Effector CD8-positive, alpha-beta T cell (primary cell): ENCODE results near the gene ATG10.
"Not testable (repeated sequence)": the region's sequence is repeated elsewhere in the genome, so short reads cannot be mapped to it uniquely, and the experiment has no call there.

Source experiments
- DNase-seq: peaks from one replicate; lab custom pipeline; 2025; lab: John Stamatoyannopoulos, UW

ATG10 gene

DNA sequence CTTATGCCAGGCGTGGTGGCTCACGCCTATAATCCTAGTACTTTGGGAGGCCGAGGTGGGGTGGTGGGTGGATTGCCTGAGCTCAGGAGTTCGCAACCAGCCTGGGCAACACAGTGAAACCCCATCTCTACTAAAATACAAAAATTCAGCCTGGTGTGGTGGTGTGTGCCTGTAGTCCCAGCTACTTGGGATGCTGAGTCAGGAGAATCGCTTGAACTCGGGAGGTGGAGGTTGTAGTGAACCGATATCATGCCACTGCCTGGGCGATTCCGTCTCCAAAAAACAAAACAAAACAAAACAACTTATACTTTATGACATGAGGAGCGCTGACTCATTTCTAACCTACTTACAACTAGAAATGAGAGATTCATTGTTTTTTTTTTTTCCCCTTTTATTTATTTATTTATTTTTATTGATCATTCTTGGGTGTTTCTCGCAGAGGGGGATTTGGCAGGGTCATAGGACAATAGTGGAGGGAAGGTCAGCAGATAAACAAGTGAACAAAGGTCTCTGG, 10.4 kb downstream of the ATG10 start:
- not testable (repeated sequence) for DNase-seq

DNA sequence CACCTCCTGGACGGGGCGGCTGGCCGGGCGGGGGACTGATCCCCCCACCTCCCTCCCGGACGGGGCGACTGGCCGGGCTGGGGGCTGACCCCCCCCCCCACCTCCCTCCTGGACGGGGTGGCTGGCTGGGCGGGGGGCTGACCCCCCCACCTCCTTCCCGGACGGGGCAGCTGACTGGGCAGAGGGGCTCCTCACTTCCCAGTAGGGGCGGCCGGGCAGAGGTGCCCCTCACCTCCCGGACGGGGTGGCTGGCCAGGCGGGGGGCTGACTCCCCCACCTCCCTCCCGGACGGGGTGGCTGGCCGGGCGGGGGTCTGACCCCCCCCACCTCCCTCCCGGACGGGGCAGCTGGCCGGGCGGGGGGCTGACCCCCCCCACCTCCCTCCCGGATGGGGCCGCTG, 11.3 kb downstream of the ATG10 start:
- DNase-seq = not testable (repeated sequence)

DNA sequence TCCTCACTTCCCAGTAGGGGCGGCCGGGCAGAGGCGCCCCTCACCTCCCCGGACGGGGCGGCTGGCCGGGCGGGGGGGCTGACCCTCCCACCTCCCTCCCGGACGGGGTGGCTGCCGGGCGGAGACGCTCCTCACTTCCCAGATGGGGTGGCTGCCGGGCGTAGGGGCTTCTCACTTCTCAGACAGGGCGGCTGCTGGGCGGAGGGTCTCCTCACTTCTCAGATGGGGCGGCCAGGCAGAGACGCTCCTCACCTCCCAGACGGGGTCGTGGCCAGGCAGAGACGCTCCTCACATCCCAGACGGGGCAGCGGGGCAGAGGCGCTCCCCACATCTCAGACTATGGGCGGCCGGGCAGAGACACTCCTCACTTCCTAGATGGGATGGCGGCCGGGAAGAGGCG, 11.7 kb downstream of the ATG10 start:
- DNase-seq = not testable (repeated sequence)

DNA sequence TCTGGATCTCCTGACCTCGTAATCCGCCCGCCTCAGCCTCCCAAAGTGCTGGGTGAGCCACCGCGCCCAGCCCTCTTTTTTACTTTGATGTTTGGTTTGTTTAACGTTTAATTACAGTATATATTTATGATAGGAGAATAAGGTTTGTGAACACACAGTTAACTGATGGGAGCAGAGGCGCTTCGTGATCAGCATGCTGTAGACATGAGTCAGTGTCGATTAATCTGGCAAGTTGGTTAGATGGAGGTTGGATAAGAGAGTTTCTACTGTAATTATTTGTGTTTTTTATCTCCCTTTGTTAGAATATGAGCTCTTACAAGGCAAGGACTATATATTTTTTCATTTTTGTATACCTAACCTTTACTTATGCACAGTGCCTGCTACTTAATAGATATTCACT, 14.3 kb downstream of the ATG10 start:
- DNase-seq = no peak

DNA sequence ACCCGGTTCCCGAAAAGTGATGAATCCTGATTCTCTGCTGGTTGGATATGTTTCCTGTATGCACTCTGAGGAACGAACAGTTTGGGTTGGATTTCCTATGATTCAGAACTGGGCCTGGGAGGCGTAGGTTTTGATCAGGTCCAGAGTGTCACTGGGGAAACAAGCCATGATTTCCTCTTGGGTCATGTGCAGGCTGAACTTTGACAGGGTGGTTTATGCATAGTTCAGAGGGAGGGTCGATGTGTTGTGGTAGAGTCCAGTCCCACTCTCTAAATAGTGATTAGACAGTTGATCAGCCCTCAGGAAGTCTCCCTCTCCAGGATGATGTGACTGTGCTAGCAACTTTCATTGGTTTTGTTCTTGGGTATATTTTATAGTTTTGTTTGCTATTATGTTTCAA, 17.4 kb downstream of the ATG10 start:
- DNase-seq = no peak

DNA sequence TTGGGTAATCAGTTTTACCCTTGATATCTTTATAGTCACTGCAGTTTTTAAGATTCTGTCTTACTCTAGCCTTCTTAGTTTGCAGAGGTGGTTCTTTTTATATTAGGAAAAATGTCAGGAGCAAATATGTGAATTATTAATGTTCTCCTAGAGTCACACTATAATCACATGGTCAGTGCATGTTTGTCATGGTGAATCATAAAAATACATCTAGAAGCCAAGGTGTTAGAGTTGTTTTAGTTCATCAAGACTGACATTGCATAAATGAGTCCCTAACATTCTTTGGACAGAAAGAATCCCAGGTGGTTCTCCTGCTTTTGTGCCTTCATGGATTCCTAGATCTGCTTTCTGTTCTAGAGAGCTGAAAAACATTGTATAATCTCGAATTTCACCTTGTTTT, 22.9 kb downstream of the ATG10 start:
- no peak for DNase-seq

DNA sequence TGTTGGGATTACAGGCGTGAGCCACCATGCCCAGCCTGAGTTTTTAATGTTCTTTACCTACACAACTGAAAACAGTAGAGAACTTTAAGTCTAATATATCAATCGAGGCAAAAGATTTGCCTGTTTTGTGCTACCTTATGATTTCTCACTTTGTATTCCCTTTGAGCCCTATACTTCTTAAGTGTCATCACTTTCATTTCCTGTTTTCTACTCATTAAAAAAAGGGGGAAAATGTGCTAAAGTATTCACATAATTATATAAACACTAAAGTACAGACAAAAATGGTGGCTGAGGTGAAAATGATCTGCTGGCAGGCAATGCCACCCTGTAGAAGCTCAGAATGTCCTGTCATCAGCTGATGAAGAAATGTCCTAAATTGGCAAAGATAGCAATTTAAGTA, 23.6 kb downstream of the ATG10 start:
- DNase-seq = no peak

DNA sequence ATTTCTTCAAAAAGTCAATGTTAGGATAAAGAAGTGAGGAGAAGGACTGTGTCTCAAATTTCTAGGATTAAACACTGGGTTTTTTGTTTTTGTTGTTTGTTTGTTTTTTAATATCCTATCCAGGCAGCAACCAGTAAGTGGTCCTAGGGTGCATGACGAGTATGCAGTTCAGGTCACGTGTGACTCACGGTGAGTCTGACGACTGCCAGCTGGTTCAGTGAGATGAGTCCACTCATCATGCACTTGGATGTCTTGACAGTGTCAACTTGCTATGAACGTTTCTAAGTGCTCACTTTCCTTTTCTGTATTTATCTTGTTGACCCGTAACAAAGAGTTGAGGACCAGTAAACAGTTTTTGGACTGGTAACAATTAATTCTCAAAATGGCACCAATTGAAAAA, 32.7 kb downstream of the ATG10 start:
- no peak for DNase-seq

DNA sequence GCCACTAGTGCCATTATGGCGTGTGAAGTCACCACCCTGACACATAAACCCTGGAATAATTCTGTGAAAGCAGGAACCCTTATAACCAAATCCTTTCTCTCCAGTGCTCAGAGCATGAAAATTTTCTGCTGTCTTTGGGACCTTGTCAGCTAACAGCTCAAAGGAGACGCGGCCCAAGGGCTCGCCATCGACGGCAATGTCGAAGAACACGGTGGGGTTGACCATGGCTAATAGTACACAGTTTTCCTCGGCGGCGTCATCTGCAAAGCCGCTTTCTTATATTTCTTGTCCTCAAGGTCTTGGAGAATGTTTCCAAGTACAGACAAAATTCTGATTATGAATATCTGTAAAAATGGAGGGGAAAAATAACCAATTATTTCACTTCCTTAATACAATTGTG, 38.0 kb downstream of the ATG10 start:
- DNase-seq = not testable (repeated sequence)

DNA sequence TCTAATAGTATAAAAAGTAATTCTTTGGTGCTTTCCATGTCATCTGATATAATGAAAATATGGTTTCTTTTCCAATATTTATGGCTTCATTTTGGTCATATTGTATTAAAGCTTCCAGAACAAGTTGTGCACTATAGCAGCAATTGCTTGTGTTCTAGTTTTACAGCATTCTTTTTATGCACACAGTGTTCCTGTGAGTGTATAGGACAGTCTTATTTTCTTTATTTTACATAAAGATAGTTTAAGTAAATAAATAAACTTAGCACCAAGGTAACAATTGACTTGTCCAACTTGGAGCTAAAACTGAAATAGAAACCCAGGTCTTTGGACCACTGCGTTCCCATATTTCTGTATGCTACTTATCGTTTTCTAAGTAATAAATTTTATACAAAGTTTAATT, 38.9 kb downstream of the ATG10 start:
- DNase-seq = no peak

DNA sequence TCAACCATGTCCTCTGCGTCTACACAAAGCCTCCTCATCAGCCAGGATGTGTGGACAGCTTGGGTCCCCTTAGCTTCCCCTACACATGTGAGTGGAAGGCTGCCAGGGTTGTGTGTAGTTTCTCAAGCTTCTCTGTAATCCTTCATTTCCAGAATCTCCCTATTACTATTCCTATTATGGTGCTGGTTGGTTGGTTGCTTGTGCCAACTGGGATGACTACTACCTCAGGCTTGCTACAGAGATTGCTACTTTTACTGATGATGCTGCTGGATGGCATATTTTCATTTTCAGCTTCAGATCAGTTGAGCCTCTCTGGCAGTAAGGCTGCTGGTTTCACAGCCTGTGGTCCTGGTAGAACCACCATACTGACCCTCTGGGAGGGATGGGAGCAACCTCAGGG, 39.9 kb downstream of the ATG10 start:
- DNase-seq = no peak

DNA sequence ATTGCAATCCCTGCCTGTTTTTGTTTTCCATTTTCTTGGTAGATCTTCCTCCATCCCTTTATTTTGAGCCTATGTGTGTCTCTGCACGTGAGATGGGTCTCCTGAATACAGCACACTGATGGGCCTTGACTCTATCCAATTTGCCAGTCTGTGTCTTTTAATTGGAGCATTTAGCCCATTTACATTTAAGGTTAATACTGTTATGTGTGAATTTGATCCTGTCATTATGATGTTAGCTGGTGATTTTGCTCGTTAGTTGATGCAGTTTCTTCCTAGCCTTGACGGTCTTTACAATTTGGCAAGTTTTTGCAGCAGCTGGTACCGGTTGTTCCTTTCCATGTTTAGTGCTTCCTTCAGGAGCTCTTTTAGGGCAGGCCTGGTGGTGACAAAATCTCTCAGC, 42.8 kb downstream of the ATG10 start:
- not testable (repeated sequence) for DNase-seq

DNA sequence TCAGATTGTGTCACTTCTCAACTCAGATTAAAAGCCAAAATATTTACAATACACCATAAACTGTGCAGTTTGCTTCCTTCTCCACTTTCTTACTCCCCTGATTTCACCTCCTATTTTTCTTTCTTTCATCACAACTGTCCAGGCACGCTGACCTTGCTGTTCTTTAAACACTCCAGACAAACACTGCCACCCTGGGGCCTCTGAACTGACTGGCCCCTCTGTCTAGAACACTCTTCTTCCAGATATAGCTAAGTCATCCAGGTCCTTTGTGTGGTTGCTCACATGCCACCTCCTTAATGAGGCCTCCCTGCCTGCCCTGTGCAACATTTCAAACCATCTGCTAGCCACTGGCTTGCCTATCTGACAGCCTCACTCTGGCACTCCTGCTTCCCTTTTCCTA, 46.6 kb downstream of the ATG10 start:
- DNase-seq = no peak

DNA sequence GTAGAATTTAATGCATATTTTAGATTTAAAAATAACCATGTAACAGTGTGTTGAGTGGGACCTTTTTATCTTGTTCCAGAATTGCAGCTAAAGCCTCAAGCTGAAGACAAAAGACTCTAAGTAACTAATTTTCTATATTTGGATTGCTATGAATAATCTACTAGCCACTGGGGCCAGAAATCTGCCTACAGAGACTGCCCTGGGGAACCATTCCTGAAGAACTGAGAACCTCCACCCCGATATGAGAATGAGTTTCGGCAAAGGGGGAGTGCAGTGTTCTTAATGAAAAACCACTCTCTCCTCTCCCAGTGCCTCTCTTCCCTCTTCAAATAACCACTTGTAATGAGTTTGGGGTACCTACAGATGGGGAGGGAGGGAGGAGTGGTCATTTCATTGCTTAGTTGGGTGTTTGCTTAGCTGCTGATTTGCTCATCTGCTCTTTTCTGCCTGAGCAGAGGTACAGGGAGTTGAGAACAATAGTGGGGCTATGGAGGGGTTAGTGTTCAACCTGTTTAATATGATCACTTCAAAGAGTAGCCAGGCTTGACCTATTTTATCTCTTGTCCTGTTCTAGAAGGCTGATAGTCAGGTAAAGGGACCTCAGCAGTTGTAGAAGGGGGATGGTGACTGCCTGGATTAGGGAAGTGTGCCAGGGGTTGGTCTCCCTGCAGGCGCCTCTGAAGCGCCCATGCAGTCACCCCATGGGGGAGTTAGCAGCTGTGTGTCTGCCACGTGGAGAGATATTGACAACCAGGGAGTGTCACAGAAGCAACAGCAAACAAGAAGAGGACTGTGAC, 47.7 kb downstream of the ATG10 start:
- no peak for DNase-seq

DNA sequence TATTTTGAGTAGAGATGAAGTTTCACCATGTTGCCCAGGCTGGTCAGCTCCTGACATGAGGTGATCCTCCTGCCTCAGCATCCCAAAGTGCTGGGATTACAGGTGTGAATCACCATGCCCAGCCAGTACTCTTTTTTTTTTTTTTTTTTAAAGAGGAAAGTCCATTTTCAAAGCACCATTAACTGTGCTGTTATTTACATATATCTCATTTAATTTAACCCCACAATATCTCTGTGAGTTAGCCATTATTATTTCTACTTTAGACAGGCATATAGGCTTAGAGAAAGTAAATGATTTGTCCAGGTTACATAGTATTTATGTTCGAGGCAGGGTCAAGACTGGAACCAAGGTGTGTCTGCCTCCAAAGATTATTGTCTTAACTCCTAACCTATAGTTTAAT, 50.7 kb downstream of the ATG10 start:
- DNase-seq = no peak

DNA sequence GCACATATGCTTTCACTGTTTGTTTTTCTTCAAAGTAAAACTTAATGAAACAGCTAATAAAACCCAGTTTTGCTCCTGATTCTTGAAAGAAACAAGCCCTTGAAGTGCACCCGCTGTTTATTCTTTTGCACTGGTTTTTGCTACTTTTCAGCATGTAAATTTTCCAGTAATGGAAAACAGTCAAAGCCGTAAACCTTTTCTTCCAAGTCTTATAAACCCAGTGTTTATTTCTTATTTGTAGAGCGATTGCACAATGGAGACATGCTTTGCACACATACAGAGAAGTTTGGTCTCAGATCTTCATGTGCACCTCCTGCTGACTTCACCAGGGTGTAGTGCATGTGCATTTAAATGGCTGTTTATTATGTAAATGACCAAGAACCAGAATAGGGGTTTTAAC, 51.8 kb downstream of the ATG10 start:
- no peak for DNase-seq

DNA sequence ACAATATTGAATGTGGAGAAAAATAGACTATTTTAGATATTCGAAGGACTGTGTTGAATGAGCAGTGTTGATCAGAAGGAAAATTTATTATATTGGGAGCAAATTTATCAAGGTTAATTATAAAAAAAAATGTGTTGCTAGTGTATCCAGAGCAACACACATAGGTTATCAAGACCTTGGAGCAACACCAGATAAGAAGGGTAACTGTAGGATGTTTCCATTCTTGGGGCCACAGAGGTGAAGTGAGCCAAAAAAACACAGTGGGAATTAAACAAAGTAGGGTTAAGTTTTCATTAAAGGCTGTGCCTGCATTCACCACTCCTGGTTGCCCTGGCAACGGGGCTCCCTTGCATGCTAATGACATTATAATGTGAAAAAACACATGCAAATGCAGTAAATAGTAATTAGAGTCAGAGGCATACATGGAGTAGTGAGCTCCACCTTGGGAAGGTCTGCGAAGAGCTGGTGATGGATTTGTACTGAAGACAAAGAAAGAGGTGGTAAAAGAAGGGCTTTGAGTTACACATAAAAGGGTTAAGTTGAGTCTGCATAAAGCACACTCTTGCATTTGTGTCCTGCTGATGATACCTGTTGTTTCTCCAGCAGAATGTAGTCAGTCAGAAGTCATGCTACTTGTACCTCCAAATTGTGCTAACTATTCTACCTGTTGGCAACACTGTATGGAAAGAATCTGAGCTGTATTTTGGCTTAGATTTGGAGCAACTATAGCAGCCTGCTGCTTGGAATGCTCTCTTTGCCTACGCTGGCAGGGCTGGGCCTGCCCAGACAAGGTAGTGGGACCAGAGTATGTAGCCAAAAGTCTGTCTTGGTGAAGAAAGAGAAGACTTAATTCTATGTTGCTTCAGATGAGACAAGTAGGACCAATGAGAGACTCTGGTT, 59.6 kb downstream of the ATG10 start:
- no peak for DNase-seq

DNA sequence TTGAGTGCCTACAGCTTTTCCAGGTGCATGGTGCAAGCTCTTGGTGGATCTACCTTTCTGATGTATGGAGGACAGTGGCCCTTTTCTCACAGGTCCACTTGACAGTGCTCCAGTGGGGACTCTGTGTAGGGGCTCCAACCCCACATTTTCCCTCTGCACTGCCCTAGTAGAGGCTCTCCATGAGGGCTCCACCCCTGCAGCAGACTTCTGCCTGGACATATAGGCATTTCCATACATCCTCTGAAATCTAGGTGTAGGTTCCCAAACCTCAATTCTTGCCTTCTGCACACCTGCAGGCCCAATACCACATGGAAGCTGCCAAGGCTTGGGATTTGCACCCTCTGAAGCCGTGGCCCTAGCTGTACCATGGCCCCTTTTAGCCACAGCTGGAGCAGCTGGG, 71.1 kb downstream of the ATG10 start:
- not testable (repeated sequence) for DNase-seq

DNA sequence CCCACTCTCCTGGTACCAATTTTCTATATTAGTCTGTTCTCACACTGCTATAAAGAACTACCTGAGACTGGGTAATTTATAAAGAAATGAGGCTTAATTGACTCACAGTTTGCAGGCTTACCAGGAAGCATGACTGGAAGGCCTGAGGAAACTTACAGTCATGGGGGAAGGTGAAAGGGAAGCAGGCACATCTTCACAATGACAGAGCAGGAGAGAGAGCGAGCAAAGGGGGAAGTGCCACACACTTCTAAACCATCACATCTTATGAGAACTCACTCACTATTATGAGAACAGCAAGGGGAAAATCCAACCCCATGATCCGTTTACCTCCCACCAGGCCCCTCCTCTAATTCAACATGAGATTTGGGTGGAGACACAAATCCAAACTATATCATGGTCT, 72.2 kb downstream of the ATG10 start:
- no peak for DNase-seq

DNA sequence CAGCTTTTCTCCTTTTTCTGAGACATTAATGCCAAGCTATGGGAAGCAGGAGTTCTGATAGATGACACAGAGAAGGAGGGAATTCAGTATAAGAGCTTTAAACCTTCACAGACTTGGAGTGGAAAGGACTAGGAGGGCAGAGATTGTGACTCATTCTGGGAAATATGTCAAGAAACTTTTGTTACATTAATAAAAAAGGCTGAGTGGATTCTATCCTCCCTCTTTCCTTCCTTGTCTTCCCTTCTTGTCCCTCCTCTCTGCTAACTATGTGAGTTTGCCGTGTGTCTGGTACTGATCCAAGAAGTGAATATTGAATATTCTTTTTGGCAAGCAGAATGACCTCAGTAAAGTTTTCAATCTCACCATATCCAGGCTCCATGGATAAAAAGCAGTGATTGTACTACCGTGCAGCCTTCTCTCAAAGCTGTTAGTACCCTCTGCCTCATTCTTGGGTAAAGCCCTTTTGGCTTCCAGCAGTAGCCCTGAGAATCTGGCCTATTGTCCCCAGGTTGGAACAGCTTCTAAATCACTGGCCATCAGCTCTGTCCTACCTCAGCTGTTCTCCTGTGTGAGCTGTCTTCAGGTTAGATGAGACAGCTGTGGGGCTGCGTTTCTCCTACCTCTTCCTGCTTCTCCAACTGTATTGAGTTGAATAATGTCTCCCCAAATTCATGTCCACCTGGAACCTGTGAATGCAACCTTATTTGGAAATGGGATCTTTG, 73.9 kb downstream of the ATG10 start:
- no peak for DNase-seq

DNA sequence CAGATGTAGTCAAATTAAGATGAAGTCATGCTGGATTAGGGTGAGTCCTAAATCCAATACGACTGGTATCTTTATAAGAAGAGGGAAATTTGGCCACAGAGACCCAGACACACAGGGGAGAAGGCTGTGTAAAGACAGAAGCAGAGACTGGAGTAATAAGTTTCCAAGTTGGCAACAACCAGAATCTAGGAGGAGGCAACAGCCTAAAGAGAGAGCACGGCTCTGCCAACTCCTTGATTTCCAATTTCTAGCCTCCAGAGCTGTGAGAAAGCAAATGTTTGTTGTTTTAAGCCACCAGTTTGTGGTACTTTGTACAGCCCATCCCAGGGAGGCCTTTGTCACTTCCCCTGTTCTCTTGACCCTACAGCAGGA, 74.4 kb downstream of the ATG10 start:
- no peak for DNase-seq

DNA sequence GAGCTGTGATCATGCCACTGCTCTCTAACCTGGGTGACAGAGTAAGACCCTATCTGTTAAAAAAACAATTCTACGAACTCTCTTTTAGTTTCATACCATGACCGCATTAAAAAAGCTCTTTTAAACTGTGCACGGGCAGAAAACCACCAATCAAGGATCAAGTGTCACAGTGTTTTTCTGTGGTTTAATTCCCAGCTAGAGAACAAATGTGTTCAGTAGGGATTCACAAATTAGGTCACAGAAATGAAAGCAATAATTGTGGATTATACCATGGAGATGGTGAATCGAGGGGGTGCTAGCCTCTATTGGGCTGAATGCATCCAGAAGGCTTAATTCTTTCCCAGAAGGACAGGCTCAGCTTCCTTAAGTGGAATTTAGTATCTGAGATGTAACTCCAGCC, 79.1 kb downstream of the ATG10 start:
- no peak for DNase-seq
